ENCODE data around the gene ZNF804A. TPM values are rescaled to one million over a fixed set of nuclear protein-coding genes. Genes with fewer than 3 reads are reported as not detected.

Gene ZNF804A
- total RNA-seq, 2 experiments from 2014 or later: not detected

DNA sequence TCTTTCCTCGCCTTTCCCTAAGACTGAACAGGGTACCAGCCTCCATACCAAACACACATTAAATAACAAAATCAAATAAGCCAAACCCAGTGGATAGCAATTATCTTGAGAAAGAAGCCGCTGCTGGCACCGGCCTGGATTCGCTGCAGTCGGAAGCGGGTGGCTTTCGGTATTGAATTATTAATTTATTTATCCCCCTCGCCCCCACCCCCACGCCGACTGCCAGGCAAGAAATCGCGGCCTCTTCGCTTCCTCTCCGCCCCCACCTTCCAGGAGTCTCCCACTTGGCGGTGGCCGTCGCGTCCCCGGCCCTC lies 370 bp upstream of the ZNF804A start:
- Mint-ChIP-seq H3K27ac (no peak overlapping the region), H3K36me3 (ENCODE audit: low read depth) (no peaks in the 10 kb centered on the region), H3K4me3 (peak overlapping the region; percentile 15), H3K9me3 (no peaks in the 10 kb centered on the region), H3K27me3 (peaks cover 55% of the 10 kb centered on the region), H3K4me1 (ENCODE audit: low read depth) (peaks cover 9% of the 10 kb centered on the region)
- DNase-seq (no peak), ATAC-seq (ENCODE audit: poor library complexity) (no peak)
- Histone ChIP-seq H3K27ac (ENCODE audit: low read depth in 1 of 2, low read length in 2 of 2) (no peak overlapping the region), H3K27me3 (ENCODE audit: control insufficient read depth in 1 of 2, insufficient read depth in 2 of 2, low read length in 2 of 2) (peaks cover 22 to 39% of the 10 kb centered on the region in 2 experiments), H3K9me3 (ENCODE audit: control insufficient read depth in 1 of 2, insufficient read depth in 1 of 2, low read length in 2 of 2) (peaks cover 0 to 4% of the 10 kb centered on the region in 2 experiments), H3K4me3 (ENCODE audit: low read length) (peak overlapping the region; percentile 27), H3K36me3 (ENCODE audit: insufficient read depth, low read length) (no peaks in the 10 kb centered on the region), H3K4me1 (ENCODE audit: insufficient read depth, low read length) (no peaks in the 10 kb centered on the region)
- POLR2A ChIA-PET: no interaction called here
- TF ChIP-seq, protein P1, sequence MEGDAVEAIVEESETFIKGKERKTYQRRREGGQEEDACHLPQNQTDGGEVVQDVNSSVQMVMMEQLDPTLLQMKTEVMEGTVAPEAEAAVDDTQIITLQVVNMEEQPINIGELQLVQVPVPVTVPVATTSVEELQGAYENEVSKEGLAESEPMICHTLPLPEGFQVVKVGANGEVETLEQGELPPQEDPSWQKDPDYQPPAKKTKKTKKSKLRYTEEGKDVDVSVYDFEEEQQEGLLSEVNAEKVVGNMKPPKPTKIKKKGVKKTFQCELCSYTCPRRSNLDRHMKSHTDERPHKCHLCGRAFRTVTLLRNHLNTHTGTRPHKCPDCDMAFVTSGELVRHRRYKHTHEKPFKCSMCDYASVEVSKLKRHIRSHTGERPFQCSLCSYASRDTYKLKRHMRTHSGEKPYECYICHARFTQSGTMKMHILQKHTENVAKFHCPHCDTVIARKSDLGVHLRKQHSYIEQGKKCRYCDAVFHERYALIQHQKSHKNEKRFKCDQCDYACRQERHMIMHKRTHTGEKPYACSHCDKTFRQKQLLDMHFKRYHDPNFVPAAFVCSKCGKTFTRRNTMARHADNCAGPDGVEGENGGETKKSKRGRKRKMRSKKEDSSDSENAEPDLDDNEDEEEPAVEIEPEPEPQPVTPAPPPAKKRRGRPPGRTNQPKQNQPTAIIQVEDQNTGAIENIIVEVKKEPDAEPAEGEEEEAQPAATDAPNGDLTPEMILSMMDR (IDR thresholded peaks at IDR 0.05): no peak
- CTCF ChIA-PET: no interaction called here
- intact Hi-C loops (cut with DNase I, micrococcal nuclease): no loop called here

DNA sequence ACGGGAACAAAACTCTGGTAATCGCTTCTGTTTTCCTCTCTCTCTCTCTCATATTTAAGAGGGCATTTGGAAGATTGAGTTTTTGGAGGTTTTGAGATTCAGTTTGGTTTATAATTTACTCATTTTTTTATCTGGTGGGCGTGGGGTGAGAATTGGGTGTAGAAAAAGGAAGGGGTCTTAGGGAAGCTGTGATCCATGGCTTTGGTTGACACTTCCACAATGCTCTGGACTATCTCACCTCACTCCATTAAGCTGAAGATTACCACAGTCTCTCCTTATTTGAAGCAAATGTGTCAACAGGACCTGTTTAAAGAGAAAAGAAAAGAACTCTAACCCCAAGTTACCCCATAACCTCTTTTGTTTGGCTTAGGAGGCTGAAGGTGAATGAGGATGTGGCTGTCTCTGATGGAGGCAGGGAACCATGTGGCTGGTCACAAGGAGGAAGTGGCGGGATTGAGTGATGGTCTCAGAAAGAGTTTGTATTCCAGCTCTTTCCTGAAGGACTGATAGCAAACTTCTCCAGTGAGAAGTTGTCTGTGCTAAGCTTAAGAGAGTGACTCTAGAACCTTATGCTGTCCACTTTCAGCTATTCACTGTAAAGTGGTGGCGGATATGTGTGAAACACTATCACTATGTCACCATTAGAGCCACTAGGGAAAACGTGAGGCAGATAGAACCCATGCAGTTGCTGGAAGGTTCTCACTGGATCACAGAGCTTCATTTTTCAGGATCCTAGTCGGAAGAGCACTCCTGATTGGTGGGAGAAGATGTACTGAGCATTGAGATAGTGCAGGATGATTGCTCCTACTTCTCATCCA lies 934 bp downstream of the ZNF804A start:
- ATAC-seq (ENCODE audit: poor library complexity): no peak
- H3K36me3 Mint-ChIP-seq (ENCODE audit: low read depth): no peaks in the 10 kb centered on the region
- POLR2A ChIA-PET: no interaction called here
- Histone ChIP-seq H3K4me1 (ENCODE audit: insufficient read depth, low read length) (no peaks in the 10 kb centered on the region), H3K4me3 (ENCODE audit: low read length) (no peak overlapping the region), H3K36me3 (ENCODE audit: insufficient read depth, low read length) (no peaks in the 10 kb centered on the region), H3K9me3 (ENCODE audit: control insufficient read depth in 1 of 2, insufficient read depth in 1 of 2, low read length in 2 of 2) (peaks cover 0 to 4% of the 10 kb centered on the region in 2 experiments), H3K27ac (ENCODE audit: low read depth in 1 of 2, low read length in 2 of 2) (no peak overlapping the region), H3K27me3 (ENCODE audit: control insufficient read depth in 1 of 2, insufficient read depth in 2 of 2, low read length in 2 of 2) (peaks cover 22 to 39% of the 10 kb centered on the region in 2 experiments)
- intact Hi-C loops (cut with DNase I, micrococcal nuclease): no loop called here
- TF ChIP-seq, protein P1 (IDR thresholded peaks at IDR 0.05): no peak
- H3K4me1 Mint-ChIP-seq (ENCODE audit: low read depth): peaks cover 9% of the 10 kb centered on the region
- no peaks in the 10 kb centered on the region for H3K9me3 Mint-ChIP-seq
- CTCF ChIA-PET: interaction anchor here (0.6 kb wide), 1 partner anchor 722 kb away, joined by 5 read pairs; no protein-coding TSS in a partner anchor
- H3K27ac Mint-ChIP-seq: no peak overlapping the region
- DNase-seq: peak in 2 of 14 experiments; percentile 21 to 24
- H3K27me3 Mint-ChIP-seq: peaks cover 50% of the 10 kb centered on the region
- H3K4me3 Mint-ChIP-seq: peak overlapping the region; percentile 54

DNA sequence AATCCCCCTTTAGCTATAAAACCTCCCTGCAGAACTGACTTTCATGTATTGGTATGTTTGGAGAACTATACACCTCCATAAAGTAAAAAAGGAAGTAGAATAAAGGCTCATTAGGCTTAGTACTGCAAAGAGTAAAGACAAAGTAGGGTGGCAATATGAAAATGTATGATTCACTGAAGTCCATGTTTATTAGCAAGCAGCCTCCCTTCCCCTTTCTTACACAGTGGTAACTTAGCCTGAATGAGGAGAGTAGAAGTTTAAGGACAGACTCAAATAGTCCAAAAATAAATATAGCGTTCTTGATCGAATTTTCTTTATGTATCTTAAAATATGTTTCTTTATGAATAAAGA lies 1.5 kb downstream of the ZNF804A start:
- Histone ChIP-seq H3K27ac (ENCODE audit: low read depth in 1 of 2, low read length in 2 of 2) (no peak overlapping the region), H3K27me3 (ENCODE audit: control insufficient read depth in 1 of 2, insufficient read depth in 2 of 2, low read length in 2 of 2) (peaks cover 22 to 39% of the 10 kb centered on the region in 2 experiments), H3K9me3 (ENCODE audit: control insufficient read depth in 1 of 2, insufficient read depth in 1 of 2, low read length in 2 of 2) (peaks cover 0 to 4% of the 10 kb centered on the region in 2 experiments), H3K4me1 (ENCODE audit: insufficient read depth, low read length) (no peaks in the 10 kb centered on the region), H3K36me3 (ENCODE audit: insufficient read depth, low read length) (no peaks in the 10 kb centered on the region), H3K4me3 (ENCODE audit: low read length) (no peak overlapping the region)
- TF ChIP-seq, protein P1 (IDR thresholded peaks at IDR 0.05): no peak
- Mint-ChIP-seq H3K27me3 (peaks cover 50% of the 10 kb centered on the region), H3K9me3 (no peaks in the 10 kb centered on the region), H3K36me3 (ENCODE audit: low read depth) (no peaks in the 10 kb centered on the region), H3K4me3 (no peak overlapping the region), H3K27ac (no peak overlapping the region), H3K4me1 (ENCODE audit: low read depth) (peaks cover 9% of the 10 kb centered on the region)
- CTCF ChIA-PET: no interaction called here
- POLR2A ChIA-PET: no interaction called here
- ATAC-seq (ENCODE audit: poor library complexity) (no peak), DNase-seq (peak in 3 of 14 experiments; percentile 11 to 35 (median 27))
- intact Hi-C loops (cut with DNase I, micrococcal nuclease): no loop called here
